H1 (cell line): Measurements from ENCODE around the gene CAMTA1. TPM values are rescaled to one million over a fixed set of nuclear protein-coding genes. Genes with fewer than 3 reads are reported as not detected.

Experiments used
- CTCF ChIA-PET: fragments of 300-600 bp; sonication (Branson Sonifier 250); formaldehyde crosslinking; loops from one replicate; lab custom pipeline; 2021; ENCODE audit not compliant: partially characterized antibody; lab: Charles Lee
- POLR2A ChIA-PET: fragments of 300-600 bp; sonication (Branson Sonifier 250); formaldehyde crosslinking; loops from one replicate; lab custom pipeline; 2021; ENCODE audit warnings: inconsistent platforms; ENCODE audit not compliant: partially characterized antibody; lab: Charles Lee
- DNase-seq, 2 experiments: peaks; one replicate each; pipeline versions ENCODE4 v3.0.0 to v3.0.0-alpha.2; 2010 to 2022; ENCODE audit warnings: low spot score in 2 of 2, low read depth in 1 of 2, mixed read lengths in 1 of 2
- FAIRE-seq: peaks from 2 replicates; lab custom pipeline; 2011; peaks lifted over from hg19 to GRCh38; lab: Jason Lieb, UNC
- H2AFZ ChIP-seq: 2 replicates; pipeline ENCODE4 v1.8.1; 2012; ENCODE audit warnings: low read length, inconsistent platforms
- H2AK5ac ChIP-seq: 2 replicates; pipeline ENCODE4 v1.6.1; 2013; ENCODE audit warnings: low read depth, low read length
- H2BK120ac ChIP-seq: replicated peaks from 2 replicates; pipeline ENCODE3; 2013; ENCODE audit warnings: low read depth, low read length, inconsistent platforms
- H2BK12ac ChIP-seq: 2 replicates; pipeline ENCODE4 v1.6.1; 2013; ENCODE audit warnings: low read depth, low read length
- H2BK15ac ChIP-seq: 2 replicates; pipeline ENCODE4 v1.6.1; 2013; ENCODE audit warnings: low read length
- H2BK20ac ChIP-seq: 2 replicates; pipeline ENCODE4 v1.6.1; 2013; ENCODE audit warnings: low read length
- H2BK5ac ChIP-seq: 2 replicates; pipeline ENCODE4 v1.6.1; 2013; ENCODE audit warnings: low read depth, low read length
- H3K14ac ChIP-seq: 2 replicates; pipeline ENCODE4 v1.6.1; 2013; ENCODE audit warnings: inconsistent platforms; ENCODE audit not compliant: insufficient read length
- H3K18ac ChIP-seq: 2 replicates; pipeline ENCODE4 v1.6.1; 2013; ENCODE audit warnings: low read length; ENCODE audit errors: extremely low read depth
- H3K23ac ChIP-seq: 2 replicates; pipeline ENCODE4 v1.6.1; 2013; ENCODE audit warnings: inconsistent platforms; ENCODE audit not compliant: insufficient read length
- H3K23me2 ChIP-seq: 2 replicates; pipeline ENCODE4 v1.6.1; 2013; ENCODE audit warnings: low read depth, low read length
- H3K27ac ChIP-seq: 2 replicates; pipeline ENCODE4 v1.6.1; 2011; ENCODE audit warnings: low read depth, low read length, inconsistent platforms
- H3K27me3 ChIP-seq, 4 experiments: replicated peaks in 1 of 4; 1 replicate in 1 of 4; 2 replicates in 3 of 4; pipeline versions ENCODE4 v1.6.1 to v1.8.1; 2011 to 2013; ENCODE audit warnings: low read length in 3 of 4, mild to moderate bottlenecking in 3 of 4, inconsistent platforms in 2 of 4, mixed read lengths in 2 of 4, moderate library complexity in 1 of 4; ENCODE audit not compliant: control insufficient read depth in 3 of 4, insufficient read depth in 3 of 4; ENCODE audit errors: extremely low read depth in 1 of 4
- H3K36me3 ChIP-seq, 4 experiments: 2 replicates each; pipeline versions ENCODE4 v1.6.1 to v1.8.1; 2011 to 2013; ENCODE audit warnings: mild to moderate bottlenecking in 4 of 4, low read length in 3 of 4, moderate library complexity in 2 of 4, control low read depth in 1 of 4, inconsistent platforms in 1 of 4; ENCODE audit not compliant: insufficient read depth in 4 of 4, control insufficient read depth in 2 of 4
- H3K4ac ChIP-seq: replicated peaks from 2 replicates; pipeline ENCODE3; 2013; ENCODE audit warnings: low read length, low read depth, mixed read lengths, inconsistent platforms; ENCODE audit not compliant: insufficient read length
- H3K4me1 ChIP-seq, 4 experiments: replicated peaks in 1 of 4; 1 replicate in 1 of 4; 2 replicates in 3 of 4; pipeline versions ENCODE4 v1.6.1 to v1.8.1; 2011 to 2013; ENCODE audit warnings: low read length in 3 of 4, inconsistent platforms in 2 of 4, mixed read lengths in 1 of 4; ENCODE audit not compliant: insufficient read depth in 4 of 4, control insufficient read depth in 3 of 4
- H3K4me2 ChIP-seq, 2 experiments: 2 replicates each; pipeline versions ENCODE4 v1.6.1 to v1.8.1; 2011 to 2013; ENCODE audit warnings: low read depth in 2 of 2, low read length in 2 of 2, control low read depth in 1 of 2, inconsistent platforms in 1 of 2, mild to moderate bottlenecking in 1 of 2; ENCODE audit not compliant: insufficient read depth in 1 of 2
- H3K4me3 ChIP-seq, 4 experiments: fragments of 200-600, 300-600 bp in 1 of 4; sonication (generic), shearing (Covaris generic), sonication (Bioruptor Twin) in 1 of 4; 2 replicates each; pipeline versions ENCODE4 v1.5.1 to v1.8.1; 2011 to 2016; ENCODE audit warnings: low read length in 4 of 4, low read depth in 3 of 4, control low read depth in 2 of 4, inconsistent platforms in 2 of 4, mild to moderate bottlenecking in 2 of 4, mixed read lengths in 1 of 4, moderate library complexity in 1 of 4; ENCODE audit not compliant: insufficient read depth in 2 of 4; ENCODE audit errors: extremely low read depth in 1 of 4
- H3K56ac ChIP-seq: replicated peaks from 2 replicates; pipeline ENCODE3; 2013; ENCODE audit warnings: low read depth, mild to moderate bottlenecking, mixed read lengths, low read length, inconsistent platforms; ENCODE audit not compliant: insufficient read length
- H3K79me1 ChIP-seq: 2 replicates; pipeline ENCODE4 v1.6.1; 2013; ENCODE audit warnings: low read depth, low read length, control low read depth
- H3K79me2 ChIP-seq, 2 experiments: 2 replicates each; pipeline versions ENCODE4 v1.6.1 to v1.8.1; 2012 to 2013; ENCODE audit warnings: low read length in 2 of 2, mild to moderate bottlenecking in 2 of 2, inconsistent platforms in 1 of 2; ENCODE audit not compliant: insufficient read depth in 2 of 2, control insufficient read depth in 1 of 2
- H3K9ac ChIP-seq, 4 experiments: replicated peaks in 1 of 4; 1 replicate in 1 of 4; 2 replicates in 3 of 4; pipeline versions ENCODE4 v1.6.1 to v1.8.1; 2011 to 2013; ENCODE audit warnings: low read depth in 3 of 4, low read length in 3 of 4, control low read depth in 2 of 4, mild to moderate bottlenecking in 2 of 4, moderate library complexity in 2 of 4, inconsistent platforms in 1 of 4; ENCODE audit errors: extremely low read depth in 1 of 4
- H3K9me3 ChIP-seq, 2 experiments: 2 replicates each; pipeline versions ENCODE4 v1.6.1 to v1.8.1; 2012 to 2013; ENCODE audit warnings: mild to moderate bottlenecking in 2 of 2, moderate library complexity in 2 of 2, control low read depth in 1 of 2, inconsistent platforms in 1 of 2, low read depth in 1 of 2, low read length in 1 of 2, mixed read lengths in 1 of 2; ENCODE audit not compliant: insufficient read depth in 2 of 2
- H4K20me1 ChIP-seq, 2 experiments: replicated peaks in 1 of 2; 2 replicates each; pipeline versions ENCODE3 to v1.8.1; 2011 to 2013; ENCODE audit warnings: inconsistent platforms in 2 of 2, low read length in 2 of 2, mild to moderate bottlenecking in 1 of 2; ENCODE audit not compliant: insufficient read depth in 2 of 2, control insufficient read depth in 1 of 2
- H4K5ac ChIP-seq: 2 replicates; pipeline ENCODE4 v1.6.1; 2013; ENCODE audit warnings: low read length, low read depth, mixed read lengths, inconsistent platforms; ENCODE audit not compliant: insufficient read length
- H4K8ac ChIP-seq: 2 replicates; pipeline ENCODE4 v1.8.0; 2013; ENCODE audit warnings: mild to moderate bottlenecking, moderate library complexity, low read length, inconsistent platforms; ENCODE audit not compliant: insufficient read depth; ENCODE audit errors: extremely low read depth
- H4K91ac ChIP-seq: replicated peaks from 2 replicates; pipeline ENCODE3; 2013; ENCODE audit warnings: low read length, mixed read lengths, inconsistent platforms; ENCODE audit not compliant: insufficient read length
- BRCA1 ChIP-seq: IDR thresholded peaks from 2 replicates; pipeline ENCODE4 v1.6.1; 2012; ENCODE audit warnings: low read depth, low read length, improper control_type of control experiment
- CTCF ChIP-seq, 3 experiments: IDR thresholded peaks; 1 replicate in 2 of 3; 2 replicates in 1 of 3; pipeline versions ENCODE4 v1.5.1 to v1.6.1; 2011; ENCODE audit warnings: low read length in 3 of 3, mild to moderate bottlenecking in 3 of 3, inconsistent platforms in 2 of 3, low read depth in 1 of 3, moderate library complexity in 1 of 3; ENCODE audit not compliant: insufficient read depth in 1 of 3; ENCODE audit errors: control extremely low read depth in 1 of 3
- RAD21 ChIP-seq, 2 experiments: IDR thresholded peaks in 1 of 2; conservative IDR thresholded peaks in 1 of 2; 2 replicates each; pipeline ENCODE4 v1.6.1; 2011; ENCODE audit warnings: low read depth in 2 of 2, low read length in 2 of 2, improper control_type of control experiment in 1 of 2, inconsistent platforms in 1 of 2, mild to moderate bottlenecking in 1 of 2, moderate library complexity in 1 of 2
- TAF7 ChIP-seq: optimal IDR thresholded peaks from 2 replicates; pipeline ENCODE3; 2011; ENCODE audit warnings: low read depth, mild to moderate bottlenecking, inconsistent platforms, low read length, moderate library complexity, borderline replicate concordance
- WGBS, 2 experiments: shearing (Covaris generic) in 1 of 2; methylation state at CpG; one replicate each; pipeline versions ENCODE4 v1.1.6 to v1.1.7; 2013 to 2015; ENCODE audit warnings: low lambda C conversion rate in 2 of 2, mixed read lengths in 2 of 2, inconsistent platforms in 1 of 2, low coverage in 1 of 2, missing lambda C conversion rate in 1 of 2; ENCODE audit not compliant: insufficient replicate concordance in 2 of 2, insufficient coverage in 1 of 2, insufficient read length in 1 of 2; ENCODE audit errors: extremely low coverage in 1 of 2, missing lambda C conversion rate in 1 of 2; 5-methylcytosine and 5-hydroxymethylcytosine counted together
- polyA plus RNA-seq, 7 experiments: library from polyadenylated mRNA; depleted of rRNA in 3 of 7; stranded (reverse) in 5 of 7; unstranded in 2 of 7; fragments of >200 nt in 5 of 7; fragments of 200-250 nt in 2 of 7; gene quantifications; 1 replicate in 5 of 7; 2 replicates in 1 of 7; 4 replicates in 1 of 7; pipeline versions ENCODE4 v1.2.1 to v1.2.3, GENCODE V29; 2011 to 2013; ENCODE audit warnings: missing spikeins in 2 of 7, mixed read lengths in 2 of 7
- total RNA-seq: library from RNA; stranded (reverse); fragmentation: NEBNext Ultra II Directional; extraction: Animal tissue kit (Norgen Biotek cat#: 25700); gene quantifications from 2 replicates; pipeline ENCODE4 v1.2.1, GENCODE V29; 2021

CAMTA1 gene
- total and polyA plus RNA-seq, 2 of the 8 experiments (the other 6 are each of a cell fraction or from before 2014, with no cell fraction given) = 65.0 to 119 TPM

GRCh38 chr1:7287013-7287412 lies 501.8 kb downstream of the CAMTA1 start:
- Histone ChIP-seq H3K9ac (no peak overlapping the region), H3K27me3 (no peaks in the 10 kb centered on the region; a peak in 1 of 7 replicates), H2BK5ac (no peak overlapping the region), H3K36me3 (no peaks in the 10 kb centered on the region), H3K14ac (no peak overlapping the region), H3K79me1 (no peaks in the 10 kb centered on the region), H2BK120ac (no peak overlapping the region), H2BK15ac (no peak overlapping the region), H4K5ac (no peak overlapping the region), H2AFZ (no peak overlapping the region), H2BK12ac (no peak overlapping the region), H3K4me2 (no peak overlapping the region), H3K27ac (no peak overlapping the region), H4K8ac (no peak overlapping the region), H3K23ac (no peak overlapping the region), H4K91ac (no peak overlapping the region), H3K79me2 (no peaks in the 10 kb centered on the region), H3K4me1 (no peaks in the 10 kb centered on the region; a peak in 1 of 7 replicates), H3K18ac (no peak overlapping the region), H3K56ac (no peak overlapping the region), H3K4me3 (no peak overlapping the region), H3K4ac (no peak overlapping the region), H3K23me2 (no peaks in the 10 kb centered on the region; the same call in 1 of the 2 replicates), H3K9me3 (no peaks in the 10 kb centered on the region)
- 93% methylated on average over 6 of the region's 6 CpGs; no CpG with 5 or more reads in 1 of the 2 experiments for WGBS, 2 experiments
- CTCF ChIA-PET = interaction anchor here (0.8 to 2.5 kb wide), 10 partner anchors 10 to 604 kb away, joined by 3 to 6 read pairs (median 4); no protein-coding TSS in a partner anchor
- FAIRE-seq = no peak
- DNase-seq = peak in 1 of 2 experiments; percentile 45
- TF ChIP-seq RAD21 (IDR thresholded peaks at IDR 0.05 in 1 of 2, conservative IDR thresholded peaks at IDR 0.05 in 1 of 2; ENCODE audit: low read depth in 2 of 2, low read length in 2 of 2) (peak; percentile 28 to 43; a peak in 3 of 4 replicates), TAF7 (no peak), CTCF (IDR thresholded peaks at IDR 0.05; ENCODE audit: control extremely low read depth in 1 of 3, insufficient read depth in 1 of 3, low read depth in 1 of 3, low read length in 3 of 3) (peak; percentile 29 to 40 (median 38); a peak in 3 of 4 replicates), BRCA1 (no peak)
- TF ChIP-seq, all 59 proteins: peak for 2
- POLR2A ChIA-PET = interaction anchor here (0.9 kb wide), 1 partner anchor 11 kb away, joined by 3 read pairs; no protein-coding TSS in a partner anchor
- H2AK5ac ChIP-seq = no peak overlapping the region
- no peaks in the 10 kb centered on the region for H4K20me1 ChIP-seq
- no peak overlapping the region for H2BK20ac ChIP-seq
